ENCODE results near the gene POFUT1.
A peak's percentile ranks its signal among the peaks of the same experiment; 100 is the strongest.
"Not testable (repeated sequence)": the region's sequence is repeated elsewhere in the genome, so short reads cannot be mapped to it uniquely, and the experiment has no call there.

POFUT1 gene

DNA sequence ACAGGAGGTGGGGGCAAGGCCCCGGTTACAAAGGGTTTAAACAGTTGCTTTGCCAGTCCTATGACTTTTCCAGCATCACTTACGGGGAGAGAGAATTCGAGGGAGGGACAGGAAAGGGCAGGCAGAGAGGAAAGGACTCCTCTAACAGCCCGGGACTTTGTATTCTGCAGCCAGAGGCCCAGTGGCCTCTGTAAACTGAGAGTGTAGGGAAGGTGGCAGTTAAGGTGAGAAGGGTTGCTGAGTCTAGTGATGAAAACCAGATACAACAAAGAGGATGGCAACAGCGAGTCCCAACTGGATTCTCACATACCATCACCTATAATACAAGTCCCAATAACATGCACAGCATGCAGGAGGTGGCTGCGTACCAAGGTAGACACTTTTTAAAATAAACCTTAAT lies 13.7 kb upstream of the POFUT1 start:
- TF ChIP-seq POLR2A (IDR thresholded peaks at IDR 0.05; ENCODE audit: low read depth, low read length), result no peak
- DNase-seq (ENCODE audit: insufficient read length, low spot score), result no peak
- no peak for FAIRE-seq

GRCh38 chr20:32195581-32195980 lies 12.1 kb upstream of the POFUT1 start:
- DNase-seq (ENCODE audit: insufficient read length, low spot score) (no peak), FAIRE-seq (no peak)
- TF ChIP-seq POLR2A (IDR thresholded peaks at IDR 0.05; ENCODE audit: low read depth, low read length), result no peak

DNA sequence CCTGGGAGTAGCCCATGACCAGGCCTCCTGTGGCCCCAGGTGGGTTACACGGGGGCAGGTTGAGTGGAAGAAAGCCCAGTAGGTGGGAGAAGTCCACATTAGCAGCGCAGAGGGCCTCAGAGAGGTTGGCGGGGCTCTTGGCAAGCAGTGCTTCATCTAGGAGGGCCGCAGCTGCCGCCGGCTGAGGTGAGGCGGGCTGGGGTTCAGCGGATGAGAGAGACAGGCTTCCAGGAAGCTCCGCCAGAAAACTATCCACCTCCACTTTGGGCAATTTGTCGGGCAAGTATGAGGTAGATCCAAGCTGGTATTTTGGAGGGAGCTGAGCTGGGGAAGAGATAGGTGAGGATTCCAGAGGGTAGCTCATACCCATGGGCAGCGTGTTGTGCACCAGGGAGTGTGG lies 11.1 kb upstream of the POFUT1 start:
- DNase-seq (ENCODE audit: insufficient read length, low spot score); FAIRE-seq: not testable (repeated sequence)

DNA sequence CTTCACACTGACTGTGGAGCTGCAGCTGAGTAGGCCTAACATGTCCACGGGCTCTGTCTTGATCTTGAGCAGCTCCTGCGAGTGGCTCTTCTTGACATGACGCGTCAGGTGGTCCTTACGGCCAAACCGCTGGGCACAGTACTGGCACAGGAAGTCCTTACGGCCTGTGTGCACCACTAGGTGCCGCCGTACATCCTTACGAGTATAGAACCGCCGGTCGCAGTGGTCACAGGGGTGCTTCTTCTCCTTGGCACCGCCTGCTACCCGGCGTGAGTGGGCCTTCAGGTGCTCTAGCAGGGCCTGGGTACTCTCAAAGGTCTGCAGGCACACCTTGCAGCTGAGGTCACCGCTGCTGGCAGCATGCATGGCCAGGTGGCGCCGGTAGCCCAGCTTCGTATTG lies 10.5 kb upstream of the POFUT1 start:
- not testable (repeated sequence) for FAIRE-seq; DNase-seq (ENCODE audit: insufficient read length, low spot score)

- FAIRE-seq (no peak), DNase-seq (ENCODE audit: insufficient read length, low spot score) (no peak)
- TF ChIP-seq POLR2A (IDR thresholded peaks at IDR 0.05; ENCODE audit: low read depth, low read length), result no peak
Observed at GRCh38 chr20:32199006-32199405, 8.7 kb upstream of the POFUT1 start.

- TF ChIP-seq POLR2A (IDR thresholded peaks at IDR 0.05; ENCODE audit: low read depth, low read length), result no peak
- FAIRE-seq (no peak), DNase-seq (ENCODE audit: insufficient read length, low spot score) (peak; percentile 80)
Observed at GRCh38 chr20:32201296-32201976, 6.2 kb upstream of the POFUT1 start.

- DNase-seq (ENCODE audit: insufficient read length, low spot score) (no peak), FAIRE-seq (no peak)
- TF ChIP-seq POLR2A (IDR thresholded peaks at IDR 0.05; ENCODE audit: low read depth, low read length), result no peak
Observed at GRCh38 chr20:32201977-32202363, 5.7 kb upstream of the POFUT1 start.

GRCh38 chr20:32203356-32204204 lies 4.1 kb upstream of the POFUT1 start:
- FAIRE-seq, result no peak
- no peak for DNase-seq (ENCODE audit: insufficient read length, low spot score)
- no peak for TF ChIP-seq POLR2A (IDR thresholded peaks at IDR 0.05; ENCODE audit: low read depth, low read length)

DNA sequence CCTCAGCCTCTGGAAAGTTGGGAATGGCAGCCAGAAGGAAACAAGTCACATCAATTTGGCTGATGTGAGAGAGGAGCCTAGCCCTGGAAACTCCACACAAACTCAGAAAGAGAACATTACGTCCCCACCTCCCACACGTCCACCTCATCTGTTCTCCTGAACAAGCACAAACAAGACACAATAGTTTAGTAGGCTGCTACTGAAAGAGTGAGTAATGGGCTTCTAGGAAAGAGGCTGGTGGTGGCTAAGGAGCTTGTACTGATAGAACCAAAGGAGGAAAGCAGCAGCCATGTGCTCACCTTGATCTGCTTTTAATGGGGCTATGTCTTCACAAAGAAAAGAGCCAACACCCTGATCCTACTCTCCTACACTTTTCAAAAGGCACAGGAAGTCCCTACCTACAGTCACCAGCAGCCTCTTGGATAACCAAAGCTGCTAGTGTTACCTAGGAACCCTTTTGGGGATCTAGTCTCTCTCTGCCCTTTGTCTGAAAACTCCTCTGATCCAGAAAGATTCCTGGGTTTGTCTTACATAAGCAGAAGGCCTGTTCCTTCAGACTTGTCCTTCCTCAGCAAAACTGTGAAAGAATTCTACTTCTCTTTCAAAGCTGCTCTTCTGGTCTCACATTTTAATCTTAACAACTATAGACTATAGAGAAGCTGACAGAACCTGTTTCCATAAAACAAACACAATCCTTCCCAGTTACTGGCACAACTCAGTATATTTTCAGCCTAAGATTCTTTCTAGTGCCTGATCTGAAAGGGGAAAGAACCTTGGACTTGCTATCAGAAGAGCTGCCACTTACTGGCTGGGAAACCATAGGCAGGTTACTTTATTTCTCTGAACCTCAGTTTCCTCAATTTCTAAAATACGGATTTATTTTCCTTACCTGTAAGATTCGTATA lies 3.2 kb upstream of the POFUT1 start:
- TF ChIP-seq POLR2A (IDR thresholded peaks at IDR 0.05; ENCODE audit: low read depth, low read length), result no peak
- FAIRE-seq, result no peak
- DNase-seq (ENCODE audit: insufficient read length, low spot score), result no peak

DNA sequence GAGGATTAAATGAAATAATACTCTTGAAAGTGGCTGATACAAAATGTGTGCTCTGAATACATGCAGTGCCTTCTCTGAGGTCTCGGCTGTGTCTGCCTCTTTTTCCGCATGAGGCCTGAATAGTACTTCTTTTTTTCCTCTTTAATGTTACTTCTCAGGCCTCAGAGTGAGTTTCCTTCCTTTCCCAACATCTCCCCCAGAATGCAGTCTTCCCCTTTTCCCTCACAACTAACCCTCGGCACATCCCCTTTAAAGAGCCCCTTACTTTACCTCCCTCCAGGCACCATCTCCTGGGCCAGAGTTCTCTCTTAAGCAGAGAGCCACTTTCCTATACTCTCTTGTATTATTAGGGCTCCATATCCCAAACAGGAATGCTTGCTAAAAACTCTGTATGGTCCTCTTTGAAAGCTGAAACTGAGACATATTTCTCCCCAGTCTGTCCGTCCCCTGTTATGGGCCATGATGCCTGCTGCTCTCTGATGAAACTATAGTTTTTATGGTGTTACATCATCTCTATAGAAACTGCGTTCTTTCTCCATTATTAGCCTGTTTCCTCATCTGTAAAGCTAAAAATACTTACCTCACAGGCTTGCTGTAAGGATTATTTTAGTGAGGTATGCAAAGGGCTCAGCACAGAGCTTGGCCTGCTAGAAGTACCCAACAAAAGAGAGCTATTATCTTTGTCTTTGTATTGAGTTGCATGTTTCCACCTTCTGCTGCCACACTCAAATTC lies 2.4 kb upstream of the POFUT1 start:
- no peak for TF ChIP-seq POLR2A (IDR thresholded peaks at IDR 0.05; ENCODE audit: low read depth, low read length)
- FAIRE-seq (no peak), DNase-seq (ENCODE audit: insufficient read length, low spot score) (no peak)

GRCh38 chr20:32205843-32206759 lies 1.6 kb upstream of the POFUT1 start:
- FAIRE-seq (no peak), DNase-seq (ENCODE audit: insufficient read length, low spot score) (no peak)
- no peak for TF ChIP-seq POLR2A (IDR thresholded peaks at IDR 0.05; ENCODE audit: low read depth, low read length)

- FAIRE-seq, result no peak
- DNase-seq (ENCODE audit: insufficient read length, low spot score), result no peak
- no peak for TF ChIP-seq POLR2A (IDR thresholded peaks at IDR 0.05; ENCODE audit: low read depth, low read length)
Observed at GRCh38 chr20:32206760-32207625, 687 bp upstream of the POFUT1 start.
